C1 segment of cervical spinal cord (tissue), 14 donors: ENCODE measurements around the gene KIF1B.

Source experiments
- DNase-seq, 14 donors: peaks; one replicate each; lab custom pipeline; 2025; lab: John Stamatoyannopoulos, UW

Gene KIF1B

DNA sequence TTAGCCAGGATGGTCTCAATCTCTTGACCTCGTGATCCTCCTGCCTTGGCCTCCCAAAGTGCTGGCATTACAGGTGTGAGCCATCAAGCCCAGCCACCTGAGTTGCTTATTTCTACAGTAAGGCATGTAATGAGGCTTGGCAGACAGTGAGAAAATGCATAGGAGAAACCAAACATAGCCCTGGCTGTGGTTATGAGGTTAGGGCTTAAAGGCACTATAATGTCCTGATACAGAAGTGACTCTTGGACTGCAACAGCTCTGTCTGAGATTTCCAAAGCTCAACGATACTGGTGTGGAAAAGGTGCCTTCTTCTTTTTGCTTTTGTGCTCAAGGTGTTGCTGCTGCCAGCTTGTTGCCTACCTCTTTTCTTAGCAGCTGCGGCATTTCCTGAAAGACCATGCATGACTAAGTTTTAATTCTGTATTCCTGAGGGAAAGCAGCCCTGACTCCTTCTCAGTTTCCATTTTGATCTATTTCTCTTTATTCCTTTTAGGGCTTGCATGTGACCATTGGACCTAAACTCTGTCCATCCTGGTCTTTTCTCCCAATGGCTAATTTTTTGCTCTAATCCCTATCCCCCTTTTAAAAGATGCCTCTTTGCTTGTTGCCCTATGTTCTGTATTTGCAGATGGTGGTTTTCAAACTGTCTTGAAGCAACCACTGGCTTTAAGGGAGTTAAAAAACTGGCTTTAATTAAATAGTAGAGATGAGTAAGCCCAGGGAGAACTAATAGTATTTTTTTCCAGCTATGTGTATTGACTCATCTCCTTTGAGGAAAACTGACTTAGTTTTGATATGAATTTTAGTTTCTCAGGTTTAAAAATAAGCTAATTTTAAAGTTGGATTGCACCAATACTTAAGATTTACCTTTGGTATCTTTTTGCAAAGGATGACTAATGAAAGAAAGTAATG, 70.3 kb downstream of the KIF1B start:
- DNase-seq: no peak

DNA sequence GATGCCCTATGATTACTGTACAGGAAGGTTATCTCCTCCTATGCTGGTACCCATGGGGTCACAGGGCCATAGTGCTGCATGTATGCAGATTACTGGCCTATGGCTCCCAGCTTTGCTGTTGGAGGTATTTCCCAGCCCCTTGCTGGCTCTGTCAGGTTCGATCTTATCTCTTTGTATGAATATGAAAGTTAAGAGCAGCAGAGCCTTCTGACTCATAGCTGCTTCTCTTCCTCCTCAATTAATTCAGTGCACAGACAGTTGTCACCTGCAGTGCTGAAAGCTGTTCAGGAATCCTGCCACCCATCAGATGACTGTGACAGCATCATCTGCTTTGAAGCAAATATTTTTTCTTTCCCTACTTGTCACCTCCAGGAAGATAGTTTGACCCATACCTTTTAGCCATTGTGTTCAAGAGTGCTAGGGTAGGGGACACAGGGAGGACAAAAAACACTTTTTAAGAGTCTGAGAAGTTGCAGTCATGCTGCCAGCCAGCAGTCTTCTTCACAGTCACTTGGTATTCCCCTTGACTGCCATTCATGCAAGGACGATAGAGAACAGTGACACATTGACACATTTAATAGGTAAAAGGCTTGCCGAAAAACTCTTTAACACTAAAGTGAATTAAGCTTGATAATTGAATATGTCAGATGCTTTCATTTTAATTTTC, 73.1 kb downstream of the KIF1B start:
- DNase-seq: peak in 1 of 14 donors; percentile 62

DNA sequence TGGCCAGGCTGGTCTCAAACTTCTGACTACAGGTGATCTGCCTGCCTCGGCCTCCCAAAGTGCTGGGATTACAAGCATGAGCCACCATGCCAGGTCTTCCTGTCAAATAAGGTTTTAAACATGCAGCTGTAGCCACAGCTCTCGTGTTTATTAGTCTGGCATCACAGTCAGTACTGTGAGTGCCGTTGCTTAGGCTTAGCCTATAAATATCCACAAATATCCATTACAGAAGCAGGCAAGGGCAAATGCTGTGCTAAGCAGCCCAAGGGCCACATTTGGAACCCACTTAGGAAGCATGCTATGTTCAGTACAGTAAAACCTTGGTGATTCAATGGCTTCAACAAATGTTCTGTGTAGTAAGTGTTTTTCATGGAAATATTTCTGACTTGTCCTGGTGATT, 75.9 kb downstream of the KIF1B start:
- no peak for DNase-seq

DNA sequence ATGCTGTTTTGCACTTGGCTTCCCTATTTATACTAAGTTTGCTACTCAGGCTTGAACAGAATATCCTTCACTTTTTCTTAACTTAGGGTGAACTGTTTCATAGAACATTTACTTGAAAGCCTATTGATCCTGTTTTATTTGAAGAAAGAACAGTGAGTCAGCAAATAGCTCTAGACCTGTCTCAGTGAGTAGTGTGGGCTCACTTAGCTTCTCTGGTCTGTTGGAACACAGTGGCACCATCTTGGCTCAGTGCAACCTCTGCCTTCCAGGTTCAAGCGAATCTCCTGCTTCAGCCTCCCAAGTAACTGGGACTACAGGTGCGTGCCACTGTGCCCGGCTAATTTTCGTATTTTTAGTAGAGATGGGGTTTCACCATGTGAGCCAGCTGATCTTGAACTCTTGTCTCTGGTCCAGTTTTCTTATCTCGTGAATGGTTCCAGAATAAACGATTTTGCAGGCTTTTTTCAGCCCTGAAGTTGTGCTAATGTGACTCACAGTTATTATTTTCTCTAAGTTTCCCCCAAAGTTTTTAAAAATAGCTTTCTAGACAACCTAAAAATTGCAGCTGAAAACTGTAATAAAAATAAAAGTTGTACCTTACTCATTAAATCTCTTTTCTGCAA, 76.8 kb downstream of the KIF1B start:
- DNase-seq: no peak

DNA sequence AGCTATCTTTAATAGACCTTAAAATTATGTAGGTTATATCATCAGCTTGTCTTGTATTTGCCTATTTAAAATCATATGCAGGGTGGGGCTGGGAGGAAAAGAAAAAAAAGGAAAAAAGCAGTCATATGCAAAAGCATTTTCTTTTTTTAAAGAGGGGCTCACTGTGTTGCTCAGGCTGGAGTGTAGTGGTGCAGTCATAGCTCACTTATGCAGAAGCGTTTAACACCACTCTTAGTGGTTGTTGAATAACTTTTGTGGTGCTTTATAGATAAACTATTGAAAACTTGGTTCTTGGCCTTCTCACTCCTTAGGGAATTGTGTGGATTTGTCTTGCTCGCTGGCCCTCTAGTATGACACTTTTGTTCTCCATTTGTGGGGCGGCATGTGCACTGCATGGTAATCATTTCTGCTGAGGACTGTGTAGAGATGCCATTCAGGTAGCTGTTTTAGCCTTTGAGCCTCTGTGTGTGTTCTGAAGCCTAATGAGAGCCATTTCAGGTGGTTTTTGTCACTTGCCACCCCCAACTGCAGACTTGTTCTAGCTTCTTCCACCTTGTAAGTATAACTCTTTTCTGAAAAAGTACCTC, 77.8 kb downstream of the KIF1B start:
- DNase-seq: no peak

DNA sequence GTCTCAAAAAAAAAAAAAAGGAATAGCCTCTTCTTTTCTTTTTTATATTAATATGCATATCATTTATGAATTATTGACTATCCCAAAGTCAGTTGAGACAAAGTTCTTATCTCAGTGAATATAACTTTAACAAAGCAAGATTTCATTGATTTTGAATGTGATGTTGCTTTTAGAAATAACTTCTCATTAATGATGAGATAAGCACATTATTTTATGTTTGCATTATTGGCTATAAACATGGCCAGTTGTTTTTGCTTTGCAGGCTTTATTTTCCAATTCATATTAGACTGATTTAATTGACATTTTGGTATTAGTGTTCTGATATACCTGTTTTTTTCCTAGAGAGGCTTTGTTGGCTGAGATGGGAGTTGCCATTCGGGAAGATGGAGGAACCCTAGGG, 81.3 kb downstream of the KIF1B start:
- no peak for DNase-seq

DNA sequence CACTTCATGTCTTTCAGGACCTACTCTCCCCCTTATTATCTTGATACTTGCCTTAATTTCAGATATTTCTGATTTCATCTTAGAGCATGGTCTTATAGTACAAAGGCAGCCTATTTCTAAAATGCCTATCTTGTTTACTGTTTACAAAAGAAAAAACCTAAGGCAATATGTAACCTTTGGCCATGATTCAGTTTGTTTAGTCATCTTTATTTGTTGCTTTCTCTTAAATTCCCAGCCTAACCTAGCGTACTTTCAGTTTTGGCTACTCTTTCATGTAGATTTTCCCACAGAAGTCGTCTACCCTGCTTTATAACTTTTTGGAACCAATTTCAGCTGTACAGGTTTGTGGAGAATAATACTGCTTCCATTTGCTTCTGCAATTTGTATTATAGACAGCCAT, 81.8 kb downstream of the KIF1B start:
- DNase-seq: no peak

DNA sequence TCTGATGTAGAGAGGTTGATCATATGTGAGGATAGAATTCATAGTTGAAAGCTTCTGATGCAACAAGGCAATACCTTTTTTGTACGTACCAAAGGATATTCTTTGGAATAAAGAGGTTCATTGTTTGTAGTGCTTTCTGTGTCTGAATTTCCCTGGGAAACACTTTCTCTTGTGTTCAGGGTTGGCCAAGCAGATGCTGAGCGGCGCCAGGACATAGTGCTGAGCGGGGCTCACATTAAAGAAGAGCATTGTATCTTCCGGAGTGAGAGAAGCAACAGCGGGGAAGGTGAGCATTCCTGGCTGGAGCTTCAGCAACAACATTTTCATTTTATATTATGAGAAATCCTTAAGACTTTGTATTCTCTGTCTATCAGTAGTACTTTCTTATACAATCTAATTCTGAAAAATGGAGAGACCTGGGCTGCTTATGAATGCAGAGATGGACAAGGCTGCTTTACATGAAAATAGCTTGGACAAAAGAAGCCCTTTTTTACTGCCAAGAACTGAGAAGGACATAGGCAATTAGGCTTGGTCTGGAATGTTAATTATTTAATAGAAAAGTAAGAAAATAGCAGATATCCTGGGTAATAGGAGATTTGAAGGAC, 85.2 kb downstream of the KIF1B start:
- DNase-seq: peak in 11 of 14 donors; percentile 15 to 64 (median 40)

DNA sequence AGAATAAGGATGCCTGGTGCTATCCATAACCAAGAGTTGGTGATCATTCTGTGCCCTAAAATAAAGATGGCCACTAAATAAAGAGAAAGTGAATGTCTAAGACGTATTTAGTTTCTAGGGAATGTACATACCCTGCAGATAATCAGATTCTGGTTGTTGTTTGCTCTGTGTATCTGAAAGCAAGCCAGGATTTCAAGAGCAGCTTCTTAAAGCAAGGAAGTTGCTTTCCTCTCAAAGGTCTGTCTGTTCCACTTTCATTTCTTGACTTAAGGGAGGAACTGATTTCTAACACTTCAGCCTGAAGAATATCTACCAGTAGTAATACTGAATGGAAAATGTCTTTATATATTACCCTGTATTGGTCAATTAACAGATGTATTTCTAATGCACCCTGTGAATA, 88.8 kb downstream of the KIF1B start:
- no peak for DNase-seq

DNA sequence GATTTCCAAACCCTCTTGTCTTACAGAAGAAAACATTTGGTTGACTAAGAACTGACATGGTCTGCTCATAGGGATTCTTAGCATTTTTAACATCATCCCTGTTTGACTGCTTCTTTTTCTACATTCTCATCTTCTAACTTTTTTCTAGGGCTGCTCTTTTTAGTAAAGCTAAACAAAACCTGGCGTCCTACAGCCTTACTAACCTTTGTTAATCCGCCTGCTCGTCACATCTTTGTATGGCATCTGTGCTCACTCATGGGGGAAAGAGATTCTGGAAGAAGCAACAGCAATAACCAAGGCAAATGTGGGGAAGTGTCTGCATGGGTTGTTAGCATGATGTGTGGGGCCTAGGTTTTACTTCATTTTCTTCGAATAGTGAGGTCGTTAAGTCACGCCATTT, 92.0 kb downstream of the KIF1B start:
- peak in 1 of 14 donors; percentile 20 for DNase-seq

DNA sequence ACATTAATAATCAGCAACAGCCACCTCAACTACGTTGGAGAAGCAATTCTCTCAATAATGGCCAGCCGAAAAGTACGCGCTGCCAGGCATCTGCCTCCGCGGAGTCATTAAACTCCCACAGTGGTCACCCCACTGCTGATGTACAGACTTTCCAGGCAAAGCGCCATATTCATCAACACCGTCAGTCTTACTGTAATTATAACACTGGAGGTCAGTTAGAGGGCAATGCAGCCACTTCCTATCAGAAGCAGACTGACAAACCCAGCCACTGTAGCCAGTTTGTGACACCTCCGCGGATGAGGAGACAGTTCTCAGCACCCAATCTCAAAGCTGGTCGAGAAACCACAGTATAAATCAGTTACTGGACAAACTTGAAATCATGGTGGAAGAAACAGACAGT, 93.9 kb downstream of the KIF1B start:
- no peak for DNase-seq

DNA sequence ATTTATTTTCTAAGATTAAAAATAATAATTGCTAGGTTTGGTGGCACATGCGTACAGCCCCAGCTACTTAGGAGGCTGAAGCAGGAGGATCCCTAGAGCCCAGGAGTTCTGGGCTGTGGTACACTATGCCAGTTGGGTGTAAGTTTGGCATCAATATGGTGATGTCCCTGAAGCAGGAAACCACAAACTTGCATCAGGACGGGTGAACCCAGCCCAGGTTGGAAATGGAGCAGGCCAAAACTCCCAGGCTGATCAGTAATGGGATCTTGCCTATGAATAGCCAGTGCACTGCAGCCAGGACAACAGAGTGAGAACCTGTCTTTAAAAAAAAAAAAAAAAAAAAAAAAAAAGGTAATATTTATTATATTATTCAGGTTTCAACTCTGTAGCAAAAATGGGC, 96.1 kb downstream of the KIF1B start:
- DNase-seq: no peak

DNA sequence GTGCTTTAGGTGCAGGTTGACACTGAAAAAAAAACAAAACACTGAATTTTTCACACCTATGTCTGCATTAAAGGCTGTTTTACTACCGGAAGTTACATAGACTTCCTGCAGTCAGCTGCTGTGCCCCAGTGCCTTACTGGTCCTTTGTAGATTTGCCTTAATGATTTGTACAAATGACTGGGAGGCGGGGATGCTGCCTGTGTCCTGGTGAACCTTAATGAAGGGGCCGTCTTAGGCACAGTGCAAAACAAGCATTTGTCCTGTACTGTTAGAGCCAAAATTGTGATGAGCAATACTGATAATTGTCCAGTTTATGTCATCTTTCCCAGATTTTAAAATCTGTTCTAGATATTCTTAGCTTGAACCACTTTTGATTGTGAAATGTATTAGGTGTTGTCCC, 97.6 kb downstream of the KIF1B start:
- DNase-seq: no peak

DNA sequence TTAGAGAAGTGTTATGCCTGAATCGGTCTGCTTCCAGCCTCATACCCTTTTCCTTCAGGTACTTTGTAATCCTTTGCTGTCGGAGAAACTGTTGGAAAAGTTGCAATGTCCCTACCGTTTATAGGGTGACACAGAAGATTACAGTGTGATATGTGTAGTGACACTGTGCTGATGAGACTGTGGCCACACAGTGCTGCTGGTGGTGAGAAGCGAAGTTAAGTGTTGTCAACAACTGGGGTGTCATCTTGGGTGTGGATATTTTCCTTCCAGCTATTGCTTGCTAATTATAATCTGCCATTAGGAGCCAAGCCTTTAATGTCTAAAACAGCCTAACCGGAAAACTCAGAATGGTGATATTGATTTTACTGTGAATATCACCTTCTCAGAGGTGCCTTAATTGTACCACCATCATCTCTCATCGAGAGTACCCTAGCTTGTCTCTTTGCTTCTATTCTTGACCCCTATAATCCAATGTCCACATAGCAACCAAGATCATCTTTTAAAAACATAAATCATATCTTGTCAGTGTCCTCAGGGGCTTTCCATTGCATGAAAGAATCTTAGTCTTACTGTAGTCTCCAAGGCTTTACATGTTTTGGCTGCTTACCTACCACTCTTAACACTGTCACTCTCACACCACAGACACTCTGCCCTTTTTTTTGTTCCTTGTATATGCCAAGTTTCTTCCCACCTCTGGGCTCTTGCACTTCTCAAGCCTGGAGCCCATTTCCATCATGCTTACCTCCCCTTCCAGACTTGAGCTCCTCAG, 99.1 kb downstream of the KIF1B start:
- DNase-seq: no peak

DNA sequence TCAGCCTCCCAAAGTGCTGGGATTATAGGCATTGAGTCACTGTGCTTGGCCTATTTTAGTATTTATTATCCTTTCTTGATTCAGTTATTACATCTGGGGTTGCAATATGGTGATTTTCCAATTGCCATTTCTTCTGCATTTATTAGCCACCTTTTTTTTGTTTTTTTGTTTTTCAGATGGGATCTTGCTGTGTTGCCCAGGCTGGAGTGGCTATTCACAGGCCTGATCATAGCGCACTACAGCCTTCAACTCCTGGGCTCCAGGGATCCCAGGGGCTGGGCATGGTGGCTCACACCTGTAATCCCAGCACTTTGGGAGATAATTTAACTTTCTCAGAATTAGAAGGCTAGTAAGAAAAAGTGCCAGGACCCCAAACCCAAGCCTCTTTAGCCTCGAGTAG, 106.4 kb downstream of the KIF1B start:
- no peak for DNase-seq

DNA sequence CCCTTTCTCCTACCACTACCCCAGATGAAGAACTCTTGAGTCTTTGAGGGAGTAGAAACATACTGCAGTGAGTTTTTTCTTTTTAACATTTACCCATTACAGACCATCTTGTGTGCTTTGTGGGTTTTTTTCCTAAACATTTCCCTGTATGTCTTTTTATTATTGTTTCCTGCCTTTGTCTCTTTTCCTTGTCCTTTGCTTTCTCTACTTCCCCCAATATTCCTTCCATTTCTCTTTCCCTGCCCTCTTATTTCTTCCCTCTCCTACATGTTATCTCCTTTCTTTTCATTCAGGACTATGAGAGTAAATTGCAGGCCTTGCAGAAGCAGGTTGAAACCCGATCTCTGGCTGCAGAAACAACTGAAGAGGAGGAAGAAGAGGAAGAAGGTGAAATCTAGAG, 109.4 kb downstream of the KIF1B start:
- no peak for DNase-seq

DNA sequence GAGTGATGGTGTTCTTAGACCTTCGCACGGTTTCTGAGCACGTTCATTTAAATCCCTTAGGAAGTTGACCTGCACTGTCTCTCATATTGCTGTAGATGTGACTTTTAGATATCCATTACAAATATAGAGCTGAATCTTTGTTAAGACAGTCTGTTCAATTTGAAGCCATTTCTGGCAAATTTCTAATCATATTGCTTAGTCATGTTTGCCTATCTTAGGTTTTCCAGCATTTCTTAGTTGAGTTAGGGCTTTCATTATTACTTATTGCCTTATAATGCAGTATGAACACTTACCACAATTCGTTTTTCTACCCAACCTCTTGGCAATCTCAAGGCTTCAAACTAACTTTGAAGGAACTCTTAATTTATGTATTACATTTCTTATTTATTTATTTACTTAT, 110.0 kb downstream of the KIF1B start:
- no peak for DNase-seq

DNA sequence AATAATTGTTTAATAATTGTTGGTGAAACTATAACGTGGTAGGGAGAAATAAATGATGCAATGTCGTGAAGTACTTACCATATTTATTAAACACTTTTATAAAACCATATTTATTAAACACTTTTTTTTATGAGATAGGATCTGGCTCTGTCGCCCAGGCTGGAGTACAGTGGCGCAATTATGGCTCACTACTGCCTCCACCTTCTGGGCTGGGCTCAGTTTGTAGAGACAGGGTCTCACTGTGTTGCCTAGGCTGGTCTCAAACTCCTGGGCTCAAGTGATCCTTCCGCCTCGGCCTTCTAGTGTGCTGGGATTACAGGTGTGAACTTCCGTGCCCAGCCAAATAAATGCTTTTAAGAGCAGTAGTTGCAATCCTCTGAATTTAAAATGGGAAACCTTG, 112.5 kb downstream of the KIF1B start:
- DNase-seq: no peak

DNA sequence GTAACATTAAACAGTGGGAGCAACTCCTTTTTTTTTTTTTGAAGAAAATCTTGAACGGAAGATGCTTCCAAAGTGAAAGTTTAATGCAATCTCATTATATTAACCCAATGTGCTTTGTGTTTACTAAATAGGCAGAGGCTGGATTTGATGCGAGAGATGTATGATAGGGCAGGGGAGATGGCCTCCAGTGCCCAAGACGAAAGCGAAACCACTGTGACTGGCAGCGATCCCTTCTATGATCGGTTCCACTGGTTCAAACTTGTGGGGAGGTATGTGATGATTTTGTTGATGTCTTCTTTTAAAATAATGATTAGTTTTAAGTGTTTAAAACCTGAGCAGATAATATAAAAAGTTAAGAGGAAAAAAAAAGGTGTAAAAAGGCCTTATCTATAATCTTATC, 114.3 kb downstream of the KIF1B start:
- no peak for DNase-seq

DNA sequence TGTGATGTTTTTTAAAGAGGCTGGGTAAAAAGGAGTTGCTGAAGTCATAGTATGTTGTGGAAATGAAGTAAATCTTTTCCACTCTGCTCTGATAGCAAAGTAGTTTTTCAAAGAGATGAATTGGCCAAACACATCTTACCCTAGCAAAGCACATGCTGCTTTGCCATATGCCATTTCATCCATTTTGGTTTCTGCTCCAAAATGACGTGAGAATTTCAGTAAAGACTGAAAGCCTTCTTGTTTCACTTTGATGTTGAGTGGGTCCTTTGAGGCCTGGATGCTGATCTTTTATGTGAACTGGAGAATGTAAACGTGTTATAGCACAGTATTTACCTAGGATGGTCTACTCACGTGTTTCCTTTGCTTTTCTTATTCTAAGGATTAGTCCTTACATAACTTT, 115.2 kb downstream of the KIF1B start:
- DNase-seq: peak in 1 of 14 donors; percentile 45

DNA sequence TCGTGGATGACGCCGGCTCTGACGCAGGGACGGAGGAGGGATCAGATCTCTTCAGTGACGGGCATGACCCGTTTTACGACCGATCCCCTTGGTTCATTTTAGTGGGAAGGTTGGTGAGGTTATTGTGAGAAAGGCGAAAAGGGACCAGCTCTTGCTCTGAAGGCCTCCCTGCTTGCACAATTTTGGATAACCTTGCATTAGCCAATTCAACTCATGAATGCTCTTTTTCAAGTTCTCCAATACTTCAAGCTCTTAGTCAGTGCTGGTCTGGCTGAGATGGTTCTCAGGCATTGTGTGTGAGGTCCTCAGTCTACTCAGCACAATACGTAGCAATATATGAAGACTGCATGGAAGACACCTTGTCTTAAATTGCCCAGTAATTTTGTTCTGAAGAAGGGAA, 115.9 kb downstream of the KIF1B start:
- no peak for DNase-seq
